ENCODE data around the gene MCTP1. TPM values are rescaled to one million over a fixed set of nuclear protein-coding genes. Genes with fewer than 3 reads are reported as not detected.
"Not testable (repeated sequence)": the region's sequence is repeated elsewhere in the genome, so short reads cannot be mapped to it uniquely, and the experiment has no call there.

Gene MCTP1
- total and polyA plus RNA-seq, 2 of the 13 experiments (the other 11 are each of a cell fraction or from before 2014, with no cell fraction given), result 0.15 to 0.48 TPM

DNA sequence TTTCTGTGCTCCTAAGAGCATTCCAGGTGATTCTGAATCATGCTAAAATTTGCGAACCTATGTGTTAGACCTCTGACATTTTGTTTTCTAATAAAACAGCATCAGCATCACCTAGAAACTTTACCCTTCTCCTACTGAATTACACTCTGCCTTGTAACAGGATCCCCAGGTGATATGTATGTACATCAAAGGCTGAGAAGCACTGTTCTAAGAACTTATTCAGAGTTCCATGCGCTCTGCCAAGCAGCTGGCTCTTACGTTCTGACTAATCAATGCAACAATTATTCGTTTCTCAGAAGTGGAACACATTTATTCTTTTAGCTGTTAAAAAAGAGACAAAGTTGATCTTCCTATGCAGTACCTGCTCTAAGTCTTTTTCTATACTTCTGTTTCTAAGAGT, 437.9 kb downstream of the MCTP1 start (continued):
- TF ChIP-seq, protein P1, sequence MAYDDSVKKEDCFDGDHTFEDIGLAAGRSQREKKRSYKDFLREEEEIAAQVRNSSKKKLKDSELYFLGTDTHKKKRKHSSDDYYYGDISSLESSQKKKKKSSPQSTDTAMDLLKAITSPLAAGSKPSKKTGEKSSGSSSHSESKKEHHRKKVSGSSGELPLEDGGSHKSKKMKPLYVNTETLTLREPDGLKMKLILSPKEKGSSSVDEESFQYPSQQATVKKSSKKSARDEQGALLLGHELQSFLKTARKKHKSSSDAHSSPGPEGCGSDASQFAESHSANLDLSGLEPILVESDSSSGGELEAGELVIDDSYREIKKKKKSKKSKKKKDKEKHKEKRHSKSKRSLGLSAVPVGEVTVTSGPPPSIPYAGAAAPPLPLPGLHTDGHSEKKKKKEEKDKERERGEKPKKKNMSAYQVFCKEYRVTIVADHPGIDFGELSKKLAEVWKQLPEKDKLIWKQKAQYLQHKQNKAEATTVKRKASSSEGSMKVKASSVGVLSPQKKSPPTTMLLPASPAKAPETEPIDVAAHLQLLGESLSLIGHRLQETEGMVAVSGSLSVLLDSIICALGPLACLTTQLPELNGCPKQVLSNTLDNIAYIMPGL (CRISPR knock-in tag; IDR thresholded peaks at IDR 0.05; ENCODE audit: borderline replicate concordance in 1 of 2, low read depth in 1 of 2), result no peak
- TF ChIP-seq, protein P2, sequence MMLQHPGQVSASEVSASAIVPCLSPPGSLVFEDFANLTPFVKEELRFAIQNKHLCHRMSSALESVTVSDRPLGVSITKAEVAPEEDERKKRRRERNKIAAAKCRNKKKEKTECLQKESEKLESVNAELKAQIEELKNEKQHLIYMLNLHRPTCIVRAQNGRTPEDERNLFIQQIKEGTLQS (CRISPR knock-in tag; IDR thresholded peaks at IDR 0.05), result no peak

DNA sequence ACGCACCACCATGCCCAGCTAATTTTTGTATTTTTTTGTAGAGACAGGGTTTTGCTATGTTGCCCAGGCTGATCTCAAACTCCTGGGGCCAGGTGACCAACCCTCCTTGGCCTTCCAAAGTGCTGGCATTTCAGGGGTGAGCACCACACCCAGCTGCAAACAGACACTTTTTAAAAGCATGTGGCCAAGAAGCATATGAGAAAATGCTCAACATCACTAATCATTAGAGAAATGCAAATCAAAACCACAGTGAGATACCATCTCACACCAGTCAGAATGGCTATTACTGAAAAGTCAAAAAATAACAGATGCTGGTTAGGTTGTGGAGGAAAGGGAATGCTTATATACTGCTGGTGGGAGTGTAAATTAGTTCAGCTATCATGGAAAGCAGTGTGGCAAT, 439.2 kb downstream of the MCTP1 start:
- CTCF ChIA-PET (ENCODE audit: low intra/inter-chr PET ratio, low total read pairs); BruUV-seq (replicated peaks); H3K9me3 ChIP-seq (ENCODE audit: low read length); FAIRE-seq; intact Hi-C loops (cut with micrococcal nuclease; ENCODE audit: unreplicated experiment); H3K9ac ChIP-seq (ENCODE audit: insufficient read depth, low read depth, low read length); H3K27me3 ChIP-seq (ENCODE audit: control insufficient read depth in 1 of 2, insufficient read depth in 2 of 2, low read length in 2 of 2); H3K79me2 ChIP-seq (ENCODE audit: insufficient read depth, low read length); in situ Hi-C loops (cut with HindIII; ENCODE audit: extremely low pct_ligation_motif_present, low pct_unique_long_range_greater_than_20kb); H3K4me2 ChIP-seq (ENCODE audit: low read depth, low read length); H3K36me3 ChIP-seq (replicated peaks in 1 of 2; ENCODE audit: control insufficient read depth in 1 of 2, insufficient read depth in 2 of 2, low read length in 2 of 2); H3K4me3 ChIP-seq (replicated peaks in 1 of 3; ENCODE audit: insufficient read depth in 1 of 3, low read depth in 2 of 3, low read length in 3 of 3); H3K4me1 ChIP-seq (ENCODE audit: insufficient read depth, low read length); H3K27ac ChIP-seq (ENCODE audit: extremely low read length, insufficient read depth, low read length); H4K20me1 ChIP-seq (ENCODE audit: insufficient read depth, low read length); DNase-seq (ENCODE audit: low spot score); H2AFZ ChIP-seq (ENCODE audit: low read length); ATAC-seq; POLR2A ChIA-PET: not testable (repeated sequence)
- WGBS (ENCODE audit: low lambda C conversion rate), result 41% methylated on average over 1 of the region's 1 CpG

DNA sequence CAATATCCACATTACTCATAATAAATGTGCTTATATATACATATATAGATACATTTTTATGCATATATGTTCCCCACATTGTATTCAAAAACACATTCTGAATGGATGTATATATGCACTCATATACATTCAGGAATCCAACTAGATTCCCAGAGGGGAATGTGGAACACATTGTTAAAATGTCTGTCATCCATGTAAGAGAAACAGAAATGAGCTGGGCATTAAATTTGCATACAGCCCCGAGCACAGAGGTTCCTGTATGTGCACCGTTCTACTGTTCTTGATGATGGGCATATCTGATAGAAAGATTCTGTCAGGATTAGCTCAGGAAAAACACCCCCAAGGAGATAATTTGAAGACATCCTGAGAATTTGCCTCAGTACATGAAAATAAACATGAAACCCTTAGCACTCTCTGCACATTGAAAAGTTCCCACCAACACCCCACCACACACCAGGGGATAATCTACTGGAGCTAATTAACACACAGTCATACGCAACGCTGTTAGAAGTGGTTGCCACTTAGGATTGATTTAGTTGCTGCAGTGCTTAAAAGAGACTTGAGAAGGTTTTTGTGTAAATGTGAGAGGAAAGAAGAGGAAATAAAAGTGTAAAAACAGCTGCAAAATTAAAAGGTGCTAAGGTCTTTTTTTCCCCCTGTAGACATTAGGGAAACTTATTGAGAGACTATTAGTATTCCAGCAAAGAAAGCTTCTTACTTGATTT, 443.1 kb downstream of the MCTP1 start:
- ChIA-PET POLR2A (no interaction called here), CTCF (ENCODE audit: low intra/inter-chr PET ratio, low total read pairs) (no interaction called here)
- Histone ChIP-seq H3K27me3 (ENCODE audit: control insufficient read depth in 1 of 2, insufficient read depth in 2 of 2, low read length in 2 of 2) (no peaks in the 10 kb centered on the region), H3K27ac (ENCODE audit: extremely low read length, insufficient read depth, low read length) (no peak overlapping the region), H3K36me3 (replicated peaks in 1 of 2; ENCODE audit: control insufficient read depth in 1 of 2, insufficient read depth in 2 of 2, low read length in 2 of 2) (no peaks in the 10 kb centered on the region), H4K20me1 (ENCODE audit: insufficient read depth, low read length) (no peaks in the 10 kb centered on the region), H3K4me1 (ENCODE audit: insufficient read depth, low read length) (no peaks in the 10 kb centered on the region), H3K9me3 (ENCODE audit: low read length) (no peaks in the 10 kb centered on the region), H3K79me2 (ENCODE audit: insufficient read depth, low read length) (no peaks in the 10 kb centered on the region), H3K4me3 (replicated peaks in 1 of 3; ENCODE audit: insufficient read depth in 1 of 3, low read depth in 2 of 3, low read length in 3 of 3) (no peak overlapping the region), H3K9ac (ENCODE audit: insufficient read depth, low read depth, low read length) (no peak overlapping the region), H3K4me2 (ENCODE audit: low read depth, low read length) (no peak overlapping the region), H2AFZ (ENCODE audit: low read length) (no peak overlapping the region)
- no peak for ATAC-seq
- in situ Hi-C loops (cut with HindIII; ENCODE audit: extremely low pct_ligation_motif_present, low pct_unique_long_range_greater_than_20kb), result no loop called here
- 32% methylated on average over 4 of the region's 4 CpGs for WGBS (ENCODE audit: low lambda C conversion rate)
- DNase-seq (ENCODE audit: low spot score), result no peak
- intact Hi-C loops (cut with micrococcal nuclease; ENCODE audit: unreplicated experiment), result no loop called here
- no TSS peak for BruUV-seq (replicated peaks)
- FAIRE-seq, result no peak
- TF ChIP-seq EP300 (IDR thresholded peaks at IDR 0.05; ENCODE audit: low read depth in 2 of 2, low read length in 2 of 2) (no peak), EP300 (CRISPR knock-in tag; IDR thresholded peaks at IDR 0.05; ENCODE audit: borderline replicate concordance) (no peak), SIN3B (IDR thresholded peaks at IDR 0.05; ENCODE audit: low read length) (no peak), MIER2 (CRISPR knock-in tag; IDR thresholded peaks at IDR 0.05) (no peak), GATA4 (IDR thresholded peaks at IDR 0.05; ENCODE audit: borderline replicate concordance, low read depth) (no peak), HIVEP1 (CRISPR knock-in tag; IDR thresholded peaks at IDR 0.05) (no peak), ZIK1 (CRISPR knock-in tag; IDR thresholded peaks at IDR 0.05; ENCODE audit: borderline replicate concordance, low read depth) (no peak), ZNF761 (CRISPR knock-in tag; conservative IDR thresholded peaks at IDR 0.05) (no peak), JUNB (CRISPR knock-in tag; IDR thresholded peaks at IDR 0.05; ENCODE audit: borderline replicate concordance) (no peak), ZNF572 (CRISPR knock-in tag; IDR thresholded peaks at IDR 0.05) (no peak)
- TF ChIP-seq, protein P3, sequence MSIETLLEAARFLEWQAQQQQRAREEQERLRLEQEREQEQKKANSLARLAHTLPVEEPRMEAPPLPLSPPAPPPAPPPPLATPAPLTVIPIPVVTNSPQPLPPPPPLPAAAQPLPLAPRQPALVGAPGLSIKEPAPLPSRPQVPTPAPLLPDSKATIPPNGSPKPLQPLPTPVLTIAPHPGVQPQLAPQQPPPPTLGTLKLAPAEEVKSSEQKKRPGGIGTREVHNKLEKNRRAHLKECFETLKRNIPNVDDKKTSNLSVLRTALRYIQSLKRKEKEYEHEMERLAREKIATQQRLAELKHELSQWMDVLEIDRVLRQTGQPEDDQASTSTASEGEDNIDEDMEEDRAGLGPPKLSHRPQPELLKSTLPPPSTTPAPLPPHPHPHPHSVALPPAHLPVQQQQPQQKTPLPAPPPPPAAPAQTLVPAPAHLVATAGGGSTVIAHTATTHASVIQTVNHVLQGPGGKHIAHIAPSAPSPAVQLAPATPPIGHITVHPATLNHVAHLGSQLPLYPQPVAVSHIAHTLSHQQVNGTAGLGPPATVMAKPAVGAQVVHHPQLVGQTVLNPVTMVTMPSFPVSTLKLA (IDR thresholded peaks at IDR 0.05), result no peak
